ENCODE measurements around the gene DIAPH2.

DNA sequence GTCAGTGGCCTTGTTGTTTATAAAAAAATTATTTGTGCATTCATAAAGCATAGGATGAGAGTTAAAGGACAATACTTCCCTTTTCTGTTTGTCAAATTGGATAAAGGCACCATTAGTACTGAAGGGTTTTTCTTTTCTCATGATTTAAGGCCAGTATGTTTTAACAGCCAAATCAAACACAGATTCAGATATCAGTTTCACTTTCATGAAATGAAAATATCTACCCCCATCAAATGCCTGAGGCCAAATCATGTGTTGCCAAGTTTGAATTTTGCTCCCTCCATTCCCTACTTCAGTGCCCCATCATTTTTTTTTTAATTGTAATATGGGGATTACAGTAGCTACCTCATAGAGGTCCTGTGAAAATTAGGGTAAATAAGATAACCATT lies 944.9 kb downstream of the DIAPH2 start:
- TF ChIP-seq CTCF (IDR thresholded peaks at IDR 0.05): no peak
- no peak for TF ChIP-seq EP300 (IDR thresholded peaks at IDR 0.05)
- no peak for TF ChIP-seq POLR2A (IDR thresholded peaks at IDR 0.05)

All from tibial nerve (tissue), 4 donors.